ENCODE results near the gene FOXP2. TPM values are rescaled to one million over a fixed set of nuclear protein-coding genes. Genes with fewer than 3 reads are reported as not detected.

Gene FOXP2
- total and polyA plus RNA-seq, 2 of the 13 experiments (the other 11 are each of a cell fraction or from before 2014, with no cell fraction given): 0.90 TPM; not detected in 1

GRCh38 chr7:114710499-114710898, 295.9 kb downstream of the FOXP2 start:
- DNase-seq (ENCODE audit: low spot score): no peak
- no peak for ATAC-seq
- Histone ChIP-seq H3K9me3 (ENCODE audit: low read length) (no peaks in the 10 kb centered on the region), H3K4me3 (replicated peaks in 1 of 3; ENCODE audit: insufficient read depth in 1 of 3, low read depth in 2 of 3, low read length in 3 of 3) (no peak overlapping the region), H3K4me1 (ENCODE audit: insufficient read depth, low read length) (no peaks in the 10 kb centered on the region), H3K27ac (ENCODE audit: extremely low read length, insufficient read depth, low read length) (no peak overlapping the region), H3K4me2 (ENCODE audit: low read depth, low read length) (no peak overlapping the region), H3K27me3 (ENCODE audit: control insufficient read depth in 1 of 2, insufficient read depth in 2 of 2, low read length in 2 of 2) (no peaks in the 10 kb centered on the region), H3K9ac (ENCODE audit: insufficient read depth, low read depth, low read length) (no peak overlapping the region), H3K79me2 (ENCODE audit: insufficient read depth, low read length) (no peaks in the 10 kb centered on the region), H4K20me1 (ENCODE audit: insufficient read depth, low read length) (no peaks in the 10 kb centered on the region), H2AFZ (ENCODE audit: low read length) (no peak overlapping the region), H3K36me3 (replicated peaks in 1 of 2; ENCODE audit: control insufficient read depth in 1 of 2, insufficient read depth in 2 of 2, low read length in 2 of 2) (no peaks in the 10 kb centered on the region)
- POLR2A ChIA-PET: no interaction called here
- intact Hi-C loops (cut with micrococcal nuclease; ENCODE audit: unreplicated experiment) (no loop called here), in situ Hi-C loops (cut with HindIII; ENCODE audit: extremely low pct_ligation_motif_present, low pct_unique_long_range_greater_than_20kb) (no loop called here)
- WGBS (ENCODE audit: low lambda C conversion rate): 1% methylated on average over 5 of the region's 5 CpGs
- BruUV-seq (replicated peaks): no TSS peak
- CTCF ChIA-PET (ENCODE audit: low intra/inter-chr PET ratio, low total read pairs): no interaction called here
- TF ChIP-seq ZNF883 (CRISPR knock-in tag; IDR thresholded peaks at IDR 0.05; ENCODE audit: not compliant biosample characterization) (no peak), ZKSCAN1 (IDR thresholded peaks at IDR 0.05; ENCODE audit: low read length) (no peak), MYPOP (CRISPR knock-in tag; IDR thresholded peaks at IDR 0.05) (no peak), ZFP1 (CRISPR knock-in tag; IDR thresholded peaks at IDR 0.05) (no peak), RBFOX2 (IDR thresholded peaks at IDR 0.05; ENCODE audit: low read depth, low read length) (no peak), MED8 (CRISPR knock-in tag; IDR thresholded peaks at IDR 0.05; ENCODE audit: insufficient replicate concordance) (no peak), FOXO1 (CRISPR knock-in tag; IDR thresholded peaks at IDR 0.05) (no peak), ZNF629 (CRISPR knock-in tag; conservative IDR thresholded peaks at IDR 0.05) (no peak), AGO2 (optimal IDR thresholded peaks at IDR 0.05; ENCODE audit: low read depth, low read length) (no peak), CSRNP1 (CRISPR knock-in tag; IDR thresholded peaks at IDR 0.05) (no peak), SIN3A (IDR thresholded peaks at IDR 0.05; ENCODE audit: borderline replicate concordance, low read depth, low read length) (no peak), ZNF350 (CRISPR knock-in tag; IDR thresholded peaks at IDR 0.05; ENCODE audit: borderline replicate concordance, low read depth) (no peak), ZNF264 (CRISPR knock-in tag; IDR thresholded peaks at IDR 0.05) (no peak), ZNF790 (CRISPR knock-in tag; IDR thresholded peaks at IDR 0.05; ENCODE audit: borderline replicate concordance) (no peak), ZXDC (CRISPR knock-in tag; IDR thresholded peaks at IDR 0.05) (no peak), SRSF4 (IDR thresholded peaks at IDR 0.05; ENCODE audit: low read depth, low read length, poor library complexity, severe bottlenecking) (no peak), ZSCAN9 (CRISPR knock-in tag; IDR thresholded peaks at IDR 0.05; ENCODE audit: borderline replicate concordance) (no peak), JUND (CRISPR knock-in tag; IDR thresholded peaks at IDR 0.05) (no peak)
- no peak for FAIRE-seq
